ENCODE data around the gene KRT4. TPM values are rescaled to one million over a fixed set of nuclear protein-coding genes. Genes with fewer than 3 reads are reported as not detected.

KRT4 gene
- total and polyA plus RNA-seq, 2 experiments from 2014 or later, result 0.22 TPM; not detected in 1

DNA sequence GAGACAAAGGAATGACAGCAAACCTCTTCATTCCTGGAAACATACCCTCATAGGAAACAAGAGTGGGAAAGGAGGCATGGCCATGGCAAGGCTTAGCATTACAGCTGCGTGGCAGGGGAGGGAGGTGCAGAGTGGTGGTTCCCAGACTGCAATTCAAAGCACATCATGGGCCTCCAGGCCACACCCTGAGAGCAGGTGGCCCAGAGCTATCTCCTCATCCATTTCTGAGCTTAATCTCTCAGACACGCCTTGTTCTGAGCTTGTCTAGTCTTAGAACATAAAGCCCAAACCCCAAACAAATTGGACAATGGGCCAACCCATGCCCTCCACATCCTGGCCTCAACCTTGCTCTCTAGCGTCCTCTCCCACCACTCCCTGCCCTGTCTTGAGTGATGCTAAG, 12.1 kb downstream of the KRT4 start:
- in situ Hi-C loops (cut with MboI), result no loop called here
- no peaks in the 10 kb centered on the region for H3K9me2 ChIP-seq (ENCODE audit: insufficient read depth)

DNA sequence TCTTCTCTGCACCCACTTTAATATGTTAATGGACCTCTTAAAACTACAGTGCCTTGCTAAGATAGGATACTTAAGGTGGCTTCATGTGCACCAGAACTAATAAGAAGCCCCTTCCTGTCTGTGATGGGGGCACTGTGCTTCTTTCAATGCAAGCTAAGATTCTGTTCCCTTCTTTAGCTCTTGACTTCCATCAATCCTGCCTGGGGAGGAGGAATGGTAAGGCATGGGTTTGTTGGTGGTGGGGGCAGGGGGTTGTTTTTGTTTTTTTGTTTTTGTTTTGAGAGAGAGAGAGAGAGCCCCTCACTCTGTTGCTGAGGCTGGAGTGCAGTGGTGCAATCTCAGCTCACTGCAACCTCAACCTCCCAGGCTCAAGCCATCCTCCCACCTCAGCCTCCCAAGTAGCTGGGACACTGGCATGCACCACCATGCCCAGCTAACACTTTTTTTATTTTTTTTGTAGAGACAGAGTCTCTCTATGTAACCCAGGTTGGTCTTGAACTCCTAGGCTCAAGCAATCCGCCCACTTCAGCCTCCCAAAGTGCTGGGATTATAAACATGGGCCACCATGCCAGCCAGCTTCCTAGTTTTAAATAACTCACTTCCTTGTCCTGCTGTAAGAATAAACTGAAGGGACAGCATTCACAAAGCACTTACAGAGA, 13.5 kb downstream of the KRT4 start:
- WGBS, 2 experiments (ENCODE audit: low coverage in 1 of 2, low lambda C conversion rate in 2 of 2, missing lambda C conversion rate in 2 of 2), result 79 to 89% methylated on average over 1 of the region's 1 CpG
- peaks cover 28% of the 10 kb centered on the region for H3K4me1 ChIP-seq (ENCODE audit: insufficient read depth)
- no peaks in the 10 kb centered on the region for H3K9me2 ChIP-seq (ENCODE audit: insufficient read depth)
- no peaks in the 10 kb centered on the region for H3K9me3 ChIP-seq (ENCODE audit: low read depth)
- no peak overlapping the region for H3K4me3 ChIP-seq
- H3F3A ChIP-seq (ENCODE audit: insufficient read depth), result peaks cover 15% of the 10 kb centered on the region; the same call in 1 of the 2 replicates
- H3K9ac ChIP-seq, result no peak overlapping the region
- no peak overlapping the region for H2AFZ ChIP-seq
- TF ChIP-seq EZH2 (IDR thresholded peaks at IDR 0.05; ENCODE audit: insufficient read depth, poor library complexity, severe bottlenecking), result no peak
- no peak for TF ChIP-seq EZH2phosphoT487 (IDR thresholded peaks at IDR 0.05; ENCODE audit: insufficient read depth, low read depth)
- H4K20me1 ChIP-seq (ENCODE audit: insufficient read depth), result no peaks in the 10 kb centered on the region
- H3K4me2 ChIP-seq (ENCODE audit: unreplicated experiment), result no peak overlapping the region
- no peaks in the 10 kb centered on the region for H3K79me2 ChIP-seq (ENCODE audit: insufficient read depth)
- H3K36me3 ChIP-seq (ENCODE audit: low read depth), result no peaks in the 10 kb centered on the region
- in situ Hi-C loops (cut with MboI), result no loop called here
- no peak overlapping the region for H3K27ac ChIP-seq
- no peaks in the 10 kb centered on the region for H3K27me3 ChIP-seq (replicated peaks; ENCODE audit: insufficient read depth)
- no peak for DNase-seq

More for the DNA sequence above, 12.1 kb downstream of the KRT4 start:
- Histone ChIP-seq H2AFZ (no peak overlapping the region), H3K4me2 (ENCODE audit: unreplicated experiment) (no peak overlapping the region), H3K4me3 (no peak overlapping the region), H3K27ac (no peak overlapping the region), H3F3A (ENCODE audit: insufficient read depth) (peaks cover 15% of the 10 kb centered on the region; the same call in 1 of the 2 replicates), H3K79me2 (ENCODE audit: insufficient read depth) (no peaks in the 10 kb centered on the region), H3K9ac (no peak overlapping the region), H4K20me1 (ENCODE audit: insufficient read depth) (no peaks in the 10 kb centered on the region), H3K27me3 (replicated peaks; ENCODE audit: insufficient read depth) (peaks cover 8% of the 10 kb centered on the region), H3K4me1 (ENCODE audit: insufficient read depth) (peaks cover 28% of the 10 kb centered on the region), H3K36me3 (ENCODE audit: low read depth) (no peaks in the 10 kb centered on the region), H3K9me3 (ENCODE audit: low read depth) (no peaks in the 10 kb centered on the region)
- TF ChIP-seq EZH2 (IDR thresholded peaks at IDR 0.05; ENCODE audit: insufficient read depth, poor library complexity, severe bottlenecking) (no peak), EZH2phosphoT487 (IDR thresholded peaks at IDR 0.05; ENCODE audit: insufficient read depth, low read depth) (no peak)
- 61% methylated on average over 3 of the region's 3 CpGs for WGBS, 2 experiments (ENCODE audit: low coverage in 1 of 2, low lambda C conversion rate in 2 of 2, missing lambda C conversion rate in 2 of 2)
- no peak for DNase-seq

DNA sequence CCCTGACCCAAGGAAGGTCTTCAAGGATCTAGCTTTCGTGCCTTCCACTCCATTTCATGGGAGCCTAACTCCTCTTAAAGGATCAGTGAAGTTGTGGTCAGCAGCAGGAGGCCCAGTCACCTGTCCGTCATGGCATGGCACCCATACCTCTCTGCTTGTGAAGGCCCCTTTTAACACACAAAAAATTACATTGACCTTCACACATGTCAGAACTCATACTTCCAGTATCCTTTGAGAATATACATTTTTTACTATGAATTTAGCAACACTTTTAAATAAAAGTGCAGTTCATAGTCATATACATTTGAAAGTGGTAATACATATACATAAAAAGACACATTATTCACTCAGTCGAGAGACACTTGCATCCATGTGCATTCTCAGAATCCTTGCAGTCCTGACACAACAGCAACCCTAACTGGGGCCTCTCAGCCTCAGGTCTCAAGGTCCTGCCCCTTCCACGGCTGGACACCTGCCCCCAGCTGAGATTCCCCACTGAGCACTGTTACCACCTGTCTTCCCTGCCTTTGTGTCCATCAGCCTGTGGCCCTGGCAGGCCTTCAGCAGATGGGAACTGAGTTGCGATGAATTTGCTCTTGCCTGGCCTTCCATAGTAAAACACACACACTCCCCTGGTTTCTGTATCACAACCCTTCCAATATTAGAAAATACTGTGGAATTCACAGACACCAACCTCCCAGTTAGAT, 14.3 kb downstream of the KRT4 start:
- Histone ChIP-seq H3K9ac (no peak overlapping the region), H3K36me3 (ENCODE audit: low read depth) (no peaks in the 10 kb centered on the region), H3K4me2 (ENCODE audit: unreplicated experiment) (no peak overlapping the region), H2AFZ (no peak overlapping the region), H3K27me3 (replicated peaks; ENCODE audit: insufficient read depth) (no peaks in the 10 kb centered on the region), H3F3A (ENCODE audit: insufficient read depth) (peaks cover 15% of the 10 kb centered on the region; the same call in 1 of the 2 replicates), H4K20me1 (ENCODE audit: insufficient read depth) (no peaks in the 10 kb centered on the region), H3K27ac (no peak overlapping the region), H3K79me2 (ENCODE audit: insufficient read depth) (no peaks in the 10 kb centered on the region), H3K9me2 (ENCODE audit: insufficient read depth) (no peaks in the 10 kb centered on the region), H3K9me3 (ENCODE audit: low read depth) (no peaks in the 10 kb centered on the region), H3K4me1 (ENCODE audit: insufficient read depth) (peaks cover 32% of the 10 kb centered on the region), H3K4me3 (no peak overlapping the region)
- no peak for DNase-seq
- no peak for TF ChIP-seq EZH2phosphoT487 (IDR thresholded peaks at IDR 0.05; ENCODE audit: insufficient read depth, low read depth)
- in situ Hi-C loops (cut with MboI), result no loop called here
- WGBS, 2 experiments (ENCODE audit: low coverage in 1 of 2, low lambda C conversion rate in 2 of 2, missing lambda C conversion rate in 2 of 2), result 65 to 68% methylated on average over 5 of the region's 5 CpGs

DNA sequence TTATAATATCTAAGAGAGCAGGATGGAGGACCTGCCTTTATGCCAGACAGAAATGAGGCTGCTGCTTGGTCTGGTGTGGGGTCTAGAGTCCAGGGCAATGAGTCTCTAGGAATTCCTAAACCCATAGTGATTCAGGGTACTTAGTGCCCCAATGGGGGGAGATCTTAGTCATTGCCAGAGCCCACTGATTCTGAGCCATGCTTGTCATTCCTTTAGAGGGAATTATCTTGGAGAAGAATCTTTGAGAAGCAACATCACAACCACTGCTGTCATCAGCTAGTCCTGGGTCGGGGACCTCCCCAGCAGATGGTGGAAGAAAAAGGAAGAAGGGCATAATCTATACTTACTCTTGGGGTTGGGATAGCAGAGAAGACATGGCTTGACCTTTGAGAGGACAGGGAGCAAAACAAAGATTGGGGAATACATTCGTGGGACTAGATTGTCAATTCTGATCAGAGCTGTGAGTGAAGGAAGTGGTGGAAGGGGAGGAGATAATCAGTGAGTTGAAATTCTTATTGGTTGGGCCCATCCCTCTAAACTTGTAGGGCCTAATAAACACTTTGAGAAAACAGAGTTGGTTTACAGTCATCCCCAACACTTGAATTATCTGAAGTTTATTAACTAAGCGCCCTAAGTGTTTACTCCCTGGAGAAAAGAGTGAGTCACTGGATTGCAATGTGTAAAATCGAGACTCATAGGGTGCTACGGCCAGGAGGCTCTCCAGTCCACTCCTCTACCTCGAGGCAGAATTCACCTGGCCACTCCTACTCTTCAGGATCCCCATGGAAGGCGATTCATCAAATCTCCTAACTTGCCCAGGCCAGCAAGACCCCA, 15.0 kb downstream of the KRT4 start:
- Histone ChIP-seq H3K9me2 (ENCODE audit: insufficient read depth) (no peaks in the 10 kb centered on the region), H4K20me1 (ENCODE audit: insufficient read depth) (no peaks in the 10 kb centered on the region), H3K4me1 (ENCODE audit: insufficient read depth) (peaks cover 38% of the 10 kb centered on the region), H3K36me3 (ENCODE audit: low read depth) (no peaks in the 10 kb centered on the region), H2AFZ (no peak overlapping the region), H3K27me3 (replicated peaks; ENCODE audit: insufficient read depth) (no peaks in the 10 kb centered on the region), H3F3A (ENCODE audit: insufficient read depth) (peaks cover 15% of the 10 kb centered on the region; the same call in 1 of the 2 replicates), H3K4me3 (no peak overlapping the region), H3K9me3 (ENCODE audit: low read depth) (no peaks in the 10 kb centered on the region), H3K79me2 (ENCODE audit: insufficient read depth) (no peaks in the 10 kb centered on the region), H3K4me2 (ENCODE audit: unreplicated experiment) (peak overlapping the region; percentile 33), H3K9ac (no peak overlapping the region), H3K27ac (peak overlapping the region; percentile 58)
- in situ Hi-C loops (cut with MboI), result no loop called here
- WGBS, 2 experiments (ENCODE audit: low coverage in 1 of 2, low lambda C conversion rate in 2 of 2, missing lambda C conversion rate in 2 of 2), result 21 to 30% methylated on average over 7 of the region's 7 CpGs
- TF ChIP-seq EZH2phosphoT487 (IDR thresholded peaks at IDR 0.05; ENCODE audit: insufficient read depth, low read depth) (no peak), EZH2 (IDR thresholded peaks at IDR 0.05; ENCODE audit: insufficient read depth, poor library complexity, severe bottlenecking) (no peak)
- DNase-seq, result peak; percentile 57

Data from GM23248 (cell line).